GM23338 (cell line): ENCODE data around the gene RBP5.

Source experiments
- CREB1 ChIP-seq: fragments of 250-450 bp; sonication (Bioruptor Pico); IDR thresholded peaks from 2 replicates; pipeline ENCODE4 v1.5.0; 2020; ENCODE audit warnings: low read depth, mild to moderate bottlenecking, moderate library complexity
- TF ChIP-seq, protein P1 (sequence below), 2 experiments: fragments of 200-600 bp in 1 of 2; sonication (generic) in 1 of 2; conservative IDR thresholded peaks; 2 replicates each; pipeline versions ENCODE4 v1.5.1 to v1.6.1; 2016 to 2017; ENCODE audit warnings: antibody characterized with exemption in 2 of 2, low read depth in 2 of 2, mild to moderate bottlenecking in 2 of 2, moderate library complexity in 1 of 2
- TF ChIP-seq, protein P2 (sequence below): IDR thresholded peaks from one replicate; pipeline ENCODE4 v1.6.1; 2018; ENCODE audit warnings: antibody characterized with exemption; ENCODE audit not compliant: unreplicated experiment

DNA sequence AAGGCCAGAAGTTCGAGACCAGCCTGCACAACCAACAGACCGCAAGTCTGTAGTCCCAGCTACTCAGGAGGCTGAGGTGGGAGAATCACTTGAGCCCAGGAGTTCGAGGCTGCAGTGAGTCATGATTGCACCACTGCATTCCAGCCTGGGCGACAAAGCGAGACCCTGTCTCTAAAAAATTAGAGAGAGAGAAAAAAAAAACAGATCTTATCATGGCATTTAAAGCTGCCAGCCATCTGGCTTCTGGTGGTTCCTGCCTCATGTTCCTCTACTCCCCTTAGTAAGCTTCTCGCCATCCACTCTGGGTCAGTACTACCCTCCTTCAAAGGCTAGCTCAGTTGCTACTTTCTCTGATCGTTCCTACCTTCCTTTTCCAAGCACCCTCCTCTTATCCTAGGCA, 17.5 kb upstream of the RBP5 start:
- TF ChIP-seq, protein P1, sequence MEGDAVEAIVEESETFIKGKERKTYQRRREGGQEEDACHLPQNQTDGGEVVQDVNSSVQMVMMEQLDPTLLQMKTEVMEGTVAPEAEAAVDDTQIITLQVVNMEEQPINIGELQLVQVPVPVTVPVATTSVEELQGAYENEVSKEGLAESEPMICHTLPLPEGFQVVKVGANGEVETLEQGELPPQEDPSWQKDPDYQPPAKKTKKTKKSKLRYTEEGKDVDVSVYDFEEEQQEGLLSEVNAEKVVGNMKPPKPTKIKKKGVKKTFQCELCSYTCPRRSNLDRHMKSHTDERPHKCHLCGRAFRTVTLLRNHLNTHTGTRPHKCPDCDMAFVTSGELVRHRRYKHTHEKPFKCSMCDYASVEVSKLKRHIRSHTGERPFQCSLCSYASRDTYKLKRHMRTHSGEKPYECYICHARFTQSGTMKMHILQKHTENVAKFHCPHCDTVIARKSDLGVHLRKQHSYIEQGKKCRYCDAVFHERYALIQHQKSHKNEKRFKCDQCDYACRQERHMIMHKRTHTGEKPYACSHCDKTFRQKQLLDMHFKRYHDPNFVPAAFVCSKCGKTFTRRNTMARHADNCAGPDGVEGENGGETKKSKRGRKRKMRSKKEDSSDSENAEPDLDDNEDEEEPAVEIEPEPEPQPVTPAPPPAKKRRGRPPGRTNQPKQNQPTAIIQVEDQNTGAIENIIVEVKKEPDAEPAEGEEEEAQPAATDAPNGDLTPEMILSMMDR (conservative IDR thresholded peaks at IDR 0.05; ENCODE audit: low read depth in 2 of 2): no peak
- TF ChIP-seq, protein P2, sequence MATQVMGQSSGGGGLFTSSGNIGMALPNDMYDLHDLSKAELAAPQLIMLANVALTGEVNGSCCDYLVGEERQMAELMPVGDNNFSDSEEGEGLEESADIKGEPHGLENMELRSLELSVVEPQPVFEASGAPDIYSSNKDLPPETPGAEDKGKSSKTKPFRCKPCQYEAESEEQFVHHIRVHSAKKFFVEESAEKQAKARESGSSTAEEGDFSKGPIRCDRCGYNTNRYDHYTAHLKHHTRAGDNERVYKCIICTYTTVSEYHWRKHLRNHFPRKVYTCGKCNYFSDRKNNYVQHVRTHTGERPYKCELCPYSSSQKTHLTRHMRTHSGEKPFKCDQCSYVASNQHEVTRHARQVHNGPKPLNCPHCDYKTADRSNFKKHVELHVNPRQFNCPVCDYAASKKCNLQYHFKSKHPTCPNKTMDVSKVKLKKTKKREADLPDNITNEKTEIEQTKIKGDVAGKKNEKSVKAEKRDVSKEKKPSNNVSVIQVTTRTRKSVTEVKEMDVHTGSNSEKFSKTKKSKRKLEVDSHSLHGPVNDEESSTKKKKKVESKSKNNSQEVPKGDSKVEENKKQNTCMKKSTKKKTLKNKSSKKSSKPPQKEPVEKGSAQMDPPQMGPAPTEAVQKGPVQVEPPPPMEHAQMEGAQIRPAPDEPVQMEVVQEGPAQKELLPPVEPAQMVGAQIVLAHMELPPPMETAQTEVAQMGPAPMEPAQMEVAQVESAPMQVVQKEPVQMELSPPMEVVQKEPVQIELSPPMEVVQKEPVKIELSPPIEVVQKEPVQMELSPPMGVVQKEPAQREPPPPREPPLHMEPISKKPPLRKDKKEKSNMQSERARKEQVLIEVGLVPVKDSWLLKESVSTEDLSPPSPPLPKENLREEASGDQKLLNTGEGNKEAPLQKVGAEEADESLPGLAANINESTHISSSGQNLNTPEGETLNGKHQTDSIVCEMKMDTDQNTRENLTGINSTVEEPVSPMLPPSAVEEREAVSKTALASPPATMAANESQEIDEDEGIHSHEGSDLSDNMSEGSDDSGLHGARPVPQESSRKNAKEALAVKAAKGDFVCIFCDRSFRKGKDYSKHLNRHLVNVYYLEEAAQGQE: no peak
- TF ChIP-seq CREB1: no peak
